Measurements from ENCODE around the gene FOXO6. TPM values are rescaled to one million over a fixed set of nuclear protein-coding genes. Genes with fewer than 3 reads are reported as not detected.

The FOXO6 gene
- total RNA-seq = 1.6 TPM
- polyA plus RNA-seq = 1.1 TPM
- long read RNA-seq, donor 1 = 0 reads
- long read RNA-seq, donor 2, partial matches to known transcripts = 0 of 12 reads
- long read RNA-seq, donor 2, other reads (novel, unspliced or antisense) = 9 of 12 reads
- long read RNA-seq, donor 3, partial matches to known transcripts = 0 of 1 reads
- long read RNA-seq, donor 3, other reads (novel, unspliced or antisense) = 0 of 1 reads
- long read RNA-seq, donor 4 = 0 reads
- long read RNA-seq, donor 5, partial matches to known transcripts = 0 of 1 reads
- long read RNA-seq, donor 5, other reads (novel, unspliced or antisense) = 0 of 1 reads
- long read RNA-seq, donor 6, partial matches to known transcripts = 0 of 8 reads
- long read RNA-seq, donor 6, other reads (novel, unspliced or antisense) = 5 of 8 reads
- long read RNA-seq, donor 7 = 0 reads
- long read RNA-seq, donor 8 = 0 reads
- long read RNA-seq, donor 9, partial matches to known transcripts = 0 of 1 reads
- long read RNA-seq, donor 9, other reads (novel, unspliced or antisense) = 0 of 1 reads
- long read RNA-seq, donor 10, transcript FOXO6-201 (2 exons, 2,398 nt) = major isoform, 6 of 6 reads
- long read RNA-seq, donor 10, partial matches to known transcripts = 0 of 6 reads
- long read RNA-seq, donor 10, other reads (novel, unspliced or antisense) = 0 of 6 reads

DNA sequence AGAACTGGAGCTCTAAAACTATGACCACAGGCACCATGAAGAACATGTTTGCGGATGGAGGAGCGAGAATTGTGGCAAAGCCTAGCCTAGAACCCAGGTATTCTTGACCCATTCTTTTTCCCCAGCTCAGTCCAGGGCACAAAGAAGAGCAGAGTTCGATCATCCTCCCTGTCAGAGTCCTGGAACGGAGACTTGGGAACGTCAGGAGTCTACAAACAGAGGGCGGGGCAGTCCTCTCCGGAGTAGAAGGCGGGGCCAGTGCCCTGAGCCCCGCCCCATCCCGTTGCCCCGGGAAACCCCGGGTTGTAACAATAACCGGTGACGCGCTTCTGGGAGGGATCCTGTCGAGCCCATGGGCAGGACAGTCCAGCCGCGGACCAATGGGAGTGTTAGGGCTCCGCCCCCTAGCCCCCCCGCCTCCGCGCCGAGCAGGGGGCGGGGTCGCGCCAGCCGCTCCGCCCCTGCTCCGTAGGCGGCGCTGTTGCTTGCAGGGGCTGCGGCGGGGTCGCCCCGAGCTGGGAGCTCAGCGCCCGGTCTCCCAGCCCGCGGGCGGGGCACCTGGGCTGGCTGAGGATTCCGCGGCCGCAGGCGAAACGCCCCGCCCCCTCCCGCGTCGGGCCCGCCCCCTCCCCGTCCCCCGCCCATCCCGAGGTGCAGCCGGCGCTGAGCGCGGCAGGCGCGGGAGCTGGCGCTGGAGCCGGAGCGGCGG, at the start of gene FOXO6:
Gene FOXO6 (plus strand): TSS at position 649 of the 709 bp plus-strand sequence.
- no peaks in the 10 kb centered on the region for H3K36me3 ChIP-seq (ENCODE audit: control insufficient read depth in 2 of 2, insufficient read depth in 2 of 2, low read length in 1 of 2)
- H3K4me3 ChIP-seq (ENCODE audit: low read length in 2 of 2) = peak within 1 kb of the TSS; percentile 52 to 72
- WGBS = 3% methylated on average over 63 of the region's 63 CpGs
- peak; percentile 80 to 95 (median 90) for DNase-seq (ENCODE audit: low read depth in 6 of 9, low spot score in 9 of 9)
- H3K4me1 ChIP-seq (ENCODE audit: control insufficient read depth in 2 of 2, insufficient read depth in 2 of 2, low read length in 2 of 2) = peaks cover 25 to 69% of the 10 kb centered on the region in 2 donors
- H3K27me3 ChIP-seq (ENCODE audit: control insufficient read depth in 2 of 2, insufficient read depth in 1 of 2, low read length in 1 of 2) = peaks cover 0 to 19% of the 10 kb centered on the region in 2 donors
- no peaks in the 10 kb centered on the region for H3K9me3 ChIP-seq (ENCODE audit: control insufficient read depth in 2 of 2, insufficient read depth in 1 of 2, low read length in 1 of 2)
- H3K27ac ChIP-seq (ENCODE audit: low read depth in 1 of 2, low read length in 1 of 2) = peak within 1 kb of the TSS in 1 of 2 donors; percentile 39

DNA sequence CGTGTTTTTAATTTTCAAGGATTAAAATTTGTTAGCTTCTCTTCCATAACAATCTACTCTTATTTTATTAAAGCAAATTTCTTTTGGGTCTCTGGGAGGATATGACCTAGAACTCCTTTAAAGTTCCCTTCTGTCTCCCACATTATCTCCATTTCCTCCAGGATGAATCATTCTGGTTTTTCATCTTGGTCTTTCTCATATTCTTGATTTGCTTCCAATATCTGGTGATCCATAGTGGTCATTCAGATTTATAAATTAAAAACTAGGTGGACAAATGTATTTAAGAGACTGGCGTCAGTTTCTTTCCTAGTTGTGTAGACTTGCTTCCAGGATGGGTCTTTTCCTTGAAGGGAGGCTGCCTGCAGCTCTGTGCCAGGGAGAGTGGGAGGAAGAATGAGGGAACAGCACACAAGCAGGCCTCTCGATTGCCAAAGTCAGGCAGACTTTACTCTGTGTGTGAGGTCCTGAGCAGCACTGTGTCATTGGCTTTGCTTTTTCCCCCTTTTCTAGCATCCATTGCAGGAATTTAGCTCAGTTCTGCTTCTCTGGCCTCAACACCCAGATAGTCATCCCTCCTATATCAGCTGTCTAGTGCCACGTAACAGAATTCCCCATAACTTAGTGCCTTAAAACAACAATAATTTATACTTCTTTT, 48.1 kb upstream of the FOXO6 start:
- no peaks in the 10 kb centered on the region for H3K27me3 ChIP-seq (ENCODE audit: control insufficient read depth in 2 of 2, insufficient read depth in 1 of 2, low read length in 1 of 2)
- no peak overlapping the region for H3K27ac ChIP-seq (ENCODE audit: low read depth in 1 of 2, low read length in 1 of 2)
- no peaks in the 10 kb centered on the region for H3K9me3 ChIP-seq (ENCODE audit: control insufficient read depth in 2 of 2, insufficient read depth in 1 of 2, low read length in 1 of 2)
- DNase-seq (ENCODE audit: low read depth in 6 of 9, low spot score in 9 of 9) = no peak
- H3K4me1 ChIP-seq (ENCODE audit: control insufficient read depth in 2 of 2, insufficient read depth in 2 of 2, low read length in 2 of 2) = no peaks in the 10 kb centered on the region
- no peaks in the 10 kb centered on the region for H3K36me3 ChIP-seq (ENCODE audit: control insufficient read depth in 2 of 2, insufficient read depth in 2 of 2, low read length in 1 of 2)
- no peak overlapping the region for H3K4me3 ChIP-seq (ENCODE audit: low read length in 2 of 2)
- WGBS = 96% methylated on average over 4 of the region's 4 CpGs

DNA sequence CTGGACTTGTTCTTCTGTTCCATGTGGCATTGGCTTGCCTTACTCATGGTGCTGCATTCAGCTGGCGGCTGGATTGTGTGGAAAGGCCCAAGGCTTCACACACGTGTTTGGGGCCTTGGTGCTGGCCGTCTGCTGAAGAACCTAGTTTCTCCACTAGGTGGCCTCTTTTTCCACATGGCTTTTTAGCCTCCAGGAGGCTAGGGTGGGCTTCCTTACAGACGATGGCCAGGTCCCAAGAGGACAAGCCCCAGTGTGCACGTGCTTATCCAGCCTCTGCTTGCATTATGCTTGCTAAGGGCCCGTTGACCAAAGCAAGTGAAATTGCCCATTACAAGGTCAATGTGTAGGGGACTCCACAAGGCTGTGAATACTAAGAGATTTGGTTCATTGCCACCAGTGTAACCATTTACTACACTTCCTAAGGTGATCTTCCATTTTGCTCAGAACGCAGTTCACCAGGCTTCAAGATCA, 47.5 kb upstream of the FOXO6 start:
- peak in 5 of 9 donors; percentile 15 to 49 (median 22) for DNase-seq (ENCODE audit: low read depth in 6 of 9, low spot score in 9 of 9)
- H3K27ac ChIP-seq (ENCODE audit: low read depth in 1 of 2, low read length in 1 of 2) = no peak overlapping the region

DNA sequence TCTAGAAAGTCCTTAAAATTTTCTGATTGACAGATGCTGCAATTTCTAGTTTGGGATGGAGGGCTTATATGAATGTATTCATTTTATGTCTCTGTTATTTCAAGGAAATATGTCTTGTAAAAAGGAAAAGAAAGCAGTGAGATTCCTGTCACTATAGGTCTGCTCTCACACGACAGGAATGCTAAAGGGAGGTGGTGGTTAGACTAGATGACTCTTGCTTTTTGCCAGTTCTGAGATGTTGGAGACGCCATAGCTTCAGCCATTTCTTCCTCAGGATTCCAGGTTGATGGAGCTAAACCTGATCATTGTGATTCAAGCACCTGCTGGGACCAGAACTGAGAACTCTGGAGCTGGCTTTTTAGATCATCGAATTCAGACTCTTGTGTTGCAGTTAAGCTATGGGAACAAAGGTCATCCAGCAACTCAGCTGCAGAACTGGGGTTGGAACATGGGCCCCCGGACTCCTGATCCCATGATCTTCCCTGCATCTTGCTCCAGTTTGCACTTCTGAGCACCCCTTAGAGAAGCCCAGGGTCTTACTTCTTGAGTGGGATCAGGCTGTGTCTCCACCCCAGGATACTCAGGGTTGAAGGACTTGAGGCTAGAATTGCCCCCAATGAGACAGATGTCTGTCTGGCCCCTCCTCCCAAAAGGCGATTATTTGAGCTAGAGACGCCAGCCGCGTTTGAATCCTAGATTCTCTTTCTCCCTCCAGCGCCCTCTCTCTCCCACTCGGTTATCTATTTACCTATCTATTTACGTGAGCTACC, 46.7 kb upstream of the FOXO6 start:
- Histone ChIP-seq H3K36me3 (ENCODE audit: control insufficient read depth in 2 of 2, insufficient read depth in 2 of 2, low read length in 1 of 2) (no peaks in the 10 kb centered on the region), H3K4me1 (ENCODE audit: control insufficient read depth in 2 of 2, insufficient read depth in 2 of 2, low read length in 2 of 2) (peaks cover 0 to 2% of the 10 kb centered on the region in 2 donors), H3K9me3 (ENCODE audit: control insufficient read depth in 2 of 2, insufficient read depth in 1 of 2, low read length in 1 of 2) (no peaks in the 10 kb centered on the region), H3K27ac (ENCODE audit: low read depth in 1 of 2, low read length in 1 of 2) (no peak overlapping the region), H3K27me3 (ENCODE audit: control insufficient read depth in 2 of 2, insufficient read depth in 1 of 2, low read length in 1 of 2) (no peaks in the 10 kb centered on the region), H3K4me3 (ENCODE audit: low read length in 2 of 2) (no peak overlapping the region)
- DNase-seq (ENCODE audit: low read depth in 6 of 9, low spot score in 9 of 9) = no peak
- WGBS = 94% methylated on average over 11 of the region's 11 CpGs

More for the DNA sequence above, 47.5 kb upstream of the FOXO6 start:
- WGBS = 75% methylated on average over 7 of the region's 7 CpGs
- Histone ChIP-seq H3K9me3 (ENCODE audit: control insufficient read depth in 2 of 2, insufficient read depth in 1 of 2, low read length in 1 of 2) (no peaks in the 10 kb centered on the region), H3K27me3 (ENCODE audit: control insufficient read depth in 2 of 2, insufficient read depth in 1 of 2, low read length in 1 of 2) (no peaks in the 10 kb centered on the region), H3K4me1 (ENCODE audit: control insufficient read depth in 2 of 2, insufficient read depth in 2 of 2, low read length in 2 of 2) (no peaks in the 10 kb centered on the region), H3K4me3 (ENCODE audit: low read length in 2 of 2) (no peak overlapping the region), H3K36me3 (ENCODE audit: control insufficient read depth in 2 of 2, insufficient read depth in 2 of 2, low read length in 1 of 2) (no peaks in the 10 kb centered on the region)

DNA sequence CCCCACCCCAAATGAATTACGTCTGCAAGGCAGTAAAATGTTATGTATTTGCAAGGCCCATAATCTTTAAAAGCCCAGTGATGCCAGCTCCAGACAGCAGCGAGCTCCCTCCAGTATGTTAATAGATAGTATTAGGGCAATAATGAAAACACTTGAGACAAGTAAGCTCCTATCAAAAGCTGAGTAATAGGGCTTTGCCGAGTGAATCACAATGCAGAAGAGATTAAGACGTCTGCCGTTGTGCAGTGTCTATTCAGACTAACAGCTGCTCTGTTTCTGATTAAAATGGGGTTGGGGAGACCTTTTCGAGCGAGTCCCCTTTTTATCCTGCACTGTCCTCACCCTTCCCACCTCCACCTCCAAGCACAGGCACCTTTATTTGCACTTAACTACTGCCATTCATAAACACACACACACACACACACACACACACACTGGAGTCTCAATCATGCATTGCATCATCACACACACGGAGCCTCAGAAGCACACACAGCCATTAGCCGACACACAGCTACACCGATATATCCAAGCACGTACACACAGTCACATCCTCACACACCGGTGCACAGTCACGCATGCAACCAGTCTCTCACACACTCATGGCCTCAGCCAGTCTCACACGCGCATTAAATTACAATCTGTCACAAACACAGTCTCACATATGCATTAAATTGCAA, 46.0 kb upstream of the FOXO6 start:
- WGBS = 96% methylated on average over 15 of the region's 15 CpGs
- no peak for DNase-seq (ENCODE audit: low read depth in 6 of 9, low spot score in 9 of 9)
- Histone ChIP-seq H3K36me3 (ENCODE audit: control insufficient read depth in 2 of 2, insufficient read depth in 2 of 2, low read length in 1 of 2) (no peaks in the 10 kb centered on the region), H3K4me3 (ENCODE audit: low read length in 2 of 2) (no peak overlapping the region), H3K27ac (ENCODE audit: low read depth in 1 of 2, low read length in 1 of 2) (no peak overlapping the region), H3K9me3 (ENCODE audit: control insufficient read depth in 2 of 2, insufficient read depth in 1 of 2, low read length in 1 of 2) (no peaks in the 10 kb centered on the region), H3K27me3 (ENCODE audit: control insufficient read depth in 2 of 2, insufficient read depth in 1 of 2, low read length in 1 of 2) (no peaks in the 10 kb centered on the region), H3K4me1 (ENCODE audit: control insufficient read depth in 2 of 2, insufficient read depth in 2 of 2, low read length in 2 of 2) (peaks cover 0 to 9% of the 10 kb centered on the region in 2 donors)

DNA sequence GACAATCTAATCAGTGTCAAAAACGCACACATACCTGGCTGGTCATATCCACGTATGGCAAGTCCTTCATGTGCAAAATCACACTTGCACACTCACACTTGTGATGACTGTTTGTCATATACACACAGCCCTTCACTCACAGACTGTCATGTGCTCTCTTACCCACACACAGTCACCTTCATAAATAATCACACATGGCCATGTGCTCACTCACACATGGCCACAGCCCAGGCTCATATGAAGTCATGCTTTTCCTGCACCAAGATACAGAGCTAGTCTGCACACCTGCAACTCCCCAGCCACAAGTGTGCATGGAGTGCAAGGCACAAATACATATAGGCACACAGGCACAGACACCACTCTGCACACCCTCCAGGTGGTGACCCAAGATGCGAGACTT, 45.4 kb upstream of the FOXO6 start:
- Histone ChIP-seq H3K36me3 (ENCODE audit: control insufficient read depth in 2 of 2, insufficient read depth in 2 of 2, low read length in 1 of 2) (no peaks in the 10 kb centered on the region), H3K27me3 (ENCODE audit: control insufficient read depth in 2 of 2, insufficient read depth in 1 of 2, low read length in 1 of 2) (no peaks in the 10 kb centered on the region), H3K27ac (ENCODE audit: low read depth in 1 of 2, low read length in 1 of 2) (no peak overlapping the region), H3K4me3 (ENCODE audit: low read length in 2 of 2) (no peak overlapping the region), H3K4me1 (ENCODE audit: control insufficient read depth in 2 of 2, insufficient read depth in 2 of 2, low read length in 2 of 2) (peaks cover 0 to 14% of the 10 kb centered on the region in 2 donors), H3K9me3 (ENCODE audit: control insufficient read depth in 2 of 2, insufficient read depth in 1 of 2, low read length in 1 of 2) (no peaks in the 10 kb centered on the region)
- 97% methylated on average over 3 of the region's 3 CpGs for WGBS
- no peak for DNase-seq (ENCODE audit: low read depth in 6 of 9, low spot score in 9 of 9)

DNA sequence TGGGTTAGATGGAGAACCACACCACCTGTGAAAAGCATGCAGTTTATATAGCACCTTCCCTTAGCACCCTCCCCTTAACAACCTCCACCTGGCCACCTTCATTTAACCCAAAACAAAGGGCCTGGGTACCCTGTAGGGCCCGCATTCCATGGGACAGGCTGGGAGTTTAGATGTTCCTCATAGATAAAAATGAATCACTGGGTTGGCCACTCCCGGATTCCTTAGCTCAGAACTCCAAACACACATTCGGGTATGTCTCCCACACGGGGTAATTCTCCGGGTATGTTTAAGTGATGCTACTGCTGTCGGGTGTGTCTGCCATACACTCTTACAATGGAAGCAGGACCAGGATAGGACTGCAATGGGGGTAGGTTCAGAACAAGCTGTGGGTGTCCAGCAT, 43.9 kb upstream of the FOXO6 start:
- Histone ChIP-seq H3K36me3 (ENCODE audit: control insufficient read depth in 2 of 2, insufficient read depth in 2 of 2, low read length in 1 of 2) (no peaks in the 10 kb centered on the region), H3K27ac (ENCODE audit: low read depth in 1 of 2, low read length in 1 of 2) (no peak overlapping the region), H3K4me1 (ENCODE audit: control insufficient read depth in 2 of 2, insufficient read depth in 2 of 2, low read length in 2 of 2) (peaks cover 0 to 21% of the 10 kb centered on the region in 2 donors), H3K27me3 (ENCODE audit: control insufficient read depth in 2 of 2, insufficient read depth in 1 of 2, low read length in 1 of 2) (no peaks in the 10 kb centered on the region), H3K9me3 (ENCODE audit: control insufficient read depth in 2 of 2, insufficient read depth in 1 of 2, low read length in 1 of 2) (no peaks in the 10 kb centered on the region), H3K4me3 (ENCODE audit: low read length in 2 of 2) (no peak overlapping the region)
- WGBS = 97% methylated on average over 6 of the region's 6 CpGs
- no peak for DNase-seq (ENCODE audit: low read depth in 6 of 9, low spot score in 9 of 9)

DNA sequence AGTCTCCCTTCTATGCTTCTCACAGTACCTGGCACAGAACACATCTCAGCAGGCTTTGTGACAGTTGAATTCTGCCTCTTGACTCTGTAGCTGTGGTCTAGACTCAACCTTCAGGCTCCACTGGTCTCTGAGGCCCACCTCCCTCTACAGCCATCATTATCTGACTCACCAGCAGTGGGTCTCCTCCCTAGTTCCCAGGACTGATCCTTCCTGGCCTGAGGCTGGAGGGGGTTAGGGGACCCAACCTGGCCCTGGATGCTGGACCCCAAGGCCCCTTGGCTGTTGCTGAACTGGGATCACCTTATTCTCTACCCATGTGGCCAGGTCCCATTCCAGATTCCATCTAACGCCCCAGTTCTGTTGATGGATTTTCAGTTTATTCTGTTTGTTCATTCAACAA, 43.1 kb upstream of the FOXO6 start:
- WGBS = 100% methylated on average over 1 of the region's 1 CpG
- Histone ChIP-seq H3K9me3 (ENCODE audit: control insufficient read depth in 2 of 2, insufficient read depth in 1 of 2, low read length in 1 of 2) (no peaks in the 10 kb centered on the region), H3K4me1 (ENCODE audit: control insufficient read depth in 2 of 2, insufficient read depth in 2 of 2, low read length in 2 of 2) (peaks cover 0 to 24% of the 10 kb centered on the region in 2 donors), H3K36me3 (ENCODE audit: control insufficient read depth in 2 of 2, insufficient read depth in 2 of 2, low read length in 1 of 2) (no peaks in the 10 kb centered on the region), H3K27ac (ENCODE audit: low read depth in 1 of 2, low read length in 1 of 2) (no peak overlapping the region), H3K4me3 (ENCODE audit: low read length in 2 of 2) (no peak overlapping the region), H3K27me3 (ENCODE audit: control insufficient read depth in 2 of 2, insufficient read depth in 1 of 2, low read length in 1 of 2) (no peaks in the 10 kb centered on the region)
- no peak for DNase-seq (ENCODE audit: low read depth in 6 of 9, low spot score in 9 of 9)

Data from thymus (tissue), 14 donors.